GM13977 (cell line): ENCODE measurements around the gene AFMID.

Source experiments
- DNase-seq: peaks from one replicate; pipeline ENCODE4 v3.0.0; 2012; ENCODE audit warnings: low spot score
- in situ Hi-C: fragments of 300-500 bp; cut with MboI; formaldehyde crosslinking; loops from one replicate; pipeline ENCODE4 v1.12.0; 2022; ENCODE audit warnings: low sequenced_read_pairs, low pct_unique_long_range_greater_than_20kb, mixed read lengths, inconsistent platforms; ENCODE audit not compliant: unreplicated experiment
- TF ChIP-seq, protein P1 (sequence below): IDR thresholded peaks from 2 replicates; pipeline ENCODE4 v1.5.1; 2012; ENCODE audit warnings: mild to moderate bottlenecking, control low read depth; ENCODE audit not compliant: insufficient read depth; ENCODE audit errors: extremely low read depth, missing control alignments

AFMID gene

GRCh38 chr17:78247304-78247703, 60.1 kb downstream of the AFMID start:
- in situ Hi-C loops, result no loop called here
- DNase-seq, result no peak
- TF ChIP-seq, protein P1, sequence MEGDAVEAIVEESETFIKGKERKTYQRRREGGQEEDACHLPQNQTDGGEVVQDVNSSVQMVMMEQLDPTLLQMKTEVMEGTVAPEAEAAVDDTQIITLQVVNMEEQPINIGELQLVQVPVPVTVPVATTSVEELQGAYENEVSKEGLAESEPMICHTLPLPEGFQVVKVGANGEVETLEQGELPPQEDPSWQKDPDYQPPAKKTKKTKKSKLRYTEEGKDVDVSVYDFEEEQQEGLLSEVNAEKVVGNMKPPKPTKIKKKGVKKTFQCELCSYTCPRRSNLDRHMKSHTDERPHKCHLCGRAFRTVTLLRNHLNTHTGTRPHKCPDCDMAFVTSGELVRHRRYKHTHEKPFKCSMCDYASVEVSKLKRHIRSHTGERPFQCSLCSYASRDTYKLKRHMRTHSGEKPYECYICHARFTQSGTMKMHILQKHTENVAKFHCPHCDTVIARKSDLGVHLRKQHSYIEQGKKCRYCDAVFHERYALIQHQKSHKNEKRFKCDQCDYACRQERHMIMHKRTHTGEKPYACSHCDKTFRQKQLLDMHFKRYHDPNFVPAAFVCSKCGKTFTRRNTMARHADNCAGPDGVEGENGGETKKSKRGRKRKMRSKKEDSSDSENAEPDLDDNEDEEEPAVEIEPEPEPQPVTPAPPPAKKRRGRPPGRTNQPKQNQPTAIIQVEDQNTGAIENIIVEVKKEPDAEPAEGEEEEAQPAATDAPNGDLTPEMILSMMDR, result no peak

DNA sequence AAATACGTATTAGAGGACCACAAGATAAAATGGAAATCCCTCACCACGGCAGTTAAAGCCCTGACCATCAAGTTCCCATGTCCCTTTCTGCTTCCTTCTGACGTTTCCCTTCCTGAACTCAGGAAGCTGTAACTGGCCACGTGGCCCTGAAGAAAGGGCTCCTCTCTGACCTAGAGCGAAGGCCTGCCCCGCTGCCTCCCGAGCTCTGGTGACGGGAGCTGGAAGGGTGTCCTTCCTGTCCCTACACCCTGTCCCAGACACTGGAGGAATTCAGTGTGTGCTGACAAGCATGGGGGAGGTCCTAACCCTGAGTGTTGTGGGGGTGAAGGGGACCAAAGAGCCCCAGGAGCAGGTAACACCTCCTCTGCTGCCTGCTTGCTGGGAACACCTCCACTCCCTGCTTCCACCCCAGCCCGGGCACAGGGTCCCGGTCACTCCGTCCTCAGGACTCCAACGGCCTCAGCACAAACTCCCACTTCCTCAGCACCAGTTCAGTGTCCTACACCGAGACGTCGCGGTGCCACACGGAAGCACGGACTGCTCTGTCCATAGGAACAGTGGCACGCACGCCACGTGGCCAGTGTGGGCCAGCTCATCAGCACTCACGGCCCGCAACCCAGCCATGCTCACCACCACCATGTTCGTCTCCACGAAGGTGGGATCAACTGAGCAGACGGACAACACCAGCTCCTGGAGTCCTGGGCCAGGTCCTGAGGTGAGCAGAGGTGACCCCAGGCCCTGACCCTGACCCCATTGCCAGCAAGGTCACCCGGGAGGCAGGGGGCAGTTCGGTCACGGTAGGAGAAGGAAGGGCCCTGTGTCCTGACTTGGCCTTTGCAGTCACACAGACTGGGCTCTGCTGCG, 61.1 kb downstream of the AFMID start:
- no peak for DNase-seq
- in situ Hi-C loops, result no loop called here
- TF ChIP-seq, protein P1, result no peak

DNA sequence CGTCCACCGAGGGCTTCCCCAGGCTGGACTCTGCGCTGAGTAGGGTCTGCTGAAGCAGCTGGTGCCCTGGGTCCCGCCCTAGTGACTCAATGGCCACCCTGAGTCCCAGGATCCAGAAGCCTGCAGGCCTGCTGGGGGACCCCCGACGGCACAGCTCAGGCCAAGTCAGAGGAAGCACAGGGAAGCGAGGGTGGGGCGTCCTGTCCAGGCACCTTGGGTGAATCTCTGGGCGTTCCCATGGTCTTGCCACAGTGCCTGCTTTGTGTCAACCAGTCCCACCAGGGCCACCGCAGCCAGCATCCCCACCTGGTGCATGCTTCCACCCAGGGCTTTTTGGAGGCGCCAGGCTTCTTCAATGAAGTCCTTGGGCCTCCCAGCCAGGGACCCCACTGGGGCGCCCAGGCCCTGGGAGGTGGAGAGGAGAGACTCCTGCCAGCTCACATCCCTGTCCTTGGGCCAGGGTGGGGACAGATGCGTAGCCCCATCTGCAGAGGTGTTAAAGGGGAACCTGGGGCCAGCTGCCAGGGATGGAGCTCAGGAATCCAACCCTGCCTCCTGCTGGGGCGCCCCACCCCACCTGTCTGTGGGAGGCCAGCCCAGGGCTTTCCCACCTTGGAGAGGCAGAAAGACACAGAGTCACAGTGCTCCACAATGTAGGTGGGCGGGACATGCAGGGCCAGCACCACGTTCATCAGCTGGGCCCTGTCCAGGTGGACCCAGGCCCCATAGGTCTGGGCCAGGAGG, 62.1 kb downstream of the AFMID start:
- TF ChIP-seq, protein P1, result no peak
- in situ Hi-C loops, result no loop called here
- DNase-seq, result no peak

GRCh38 chr17:78249818-78250806, 63.0 kb downstream of the AFMID start:
- in situ Hi-C loops, result no loop called here
- TF ChIP-seq, protein P1, result no peak
- DNase-seq, result no peak

GRCh38 chr17:78250891-78251772, 64.0 kb downstream of the AFMID start:
- DNase-seq, result peak; percentile 94
- TF ChIP-seq, protein P1, result peak; percentile 99
- in situ Hi-C loops, result no loop called here

- in situ Hi-C loops, result no loop called here
- DNase-seq, result no peak
- TF ChIP-seq, protein P1, result no peak
Observed at GRCh38 chr17:78251773-78252103, 64.6 kb downstream of the AFMID start.
